ENCODE measurements around the gene TMEM63A.
A peak's percentile ranks its signal among the peaks of the same experiment; 100 is the strongest.

TMEM63A gene

GRCh38 chr1:225886159-225887029, 4.2 kb upstream of the TMEM63A start:
- DNase-seq = no peak
- Mint-ChIP-seq H3K27ac (no peak overlapping the region), H3K4me3 (no peak overlapping the region), H3K9me3 (no peaks in the 10 kb centered on the region), H3K4me1 (ENCODE audit: low read depth in 2 of 2) (peaks cover 7 to 17% of the 10 kb centered on the region in 2 donors), H3K27me3 (no peaks in the 10 kb centered on the region), H3K36me3 (ENCODE audit: insufficient read depth) (peaks cover 4% of the 10 kb centered on the region)
- ATAC-seq (replicated peaks) = no peak

DNA sequence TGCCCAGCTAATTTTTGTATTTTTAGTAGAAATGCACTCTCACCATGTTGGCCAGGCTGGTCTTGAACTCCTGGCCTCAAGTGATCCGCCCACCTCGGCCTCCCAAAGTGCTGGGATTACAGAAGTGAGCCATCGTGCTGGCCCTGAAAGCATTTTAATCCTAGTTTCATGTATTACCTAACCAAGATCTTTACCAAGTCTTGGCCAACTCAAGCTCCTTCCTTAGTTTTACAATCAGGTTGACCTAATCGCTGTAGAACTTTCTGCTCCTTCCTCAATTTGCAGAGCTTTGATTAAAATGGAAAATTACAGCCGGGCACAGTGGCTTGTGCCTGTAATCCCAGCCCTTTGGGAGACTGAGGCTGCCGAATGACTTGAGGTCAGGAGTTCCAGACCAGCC, 3.2 kb upstream of the TMEM63A start:
- Mint-ChIP-seq H3K27ac (no peak overlapping the region), H3K9me3 (no peaks in the 10 kb centered on the region), H3K4me3 (no peak overlapping the region), H3K27me3 (no peaks in the 10 kb centered on the region), H3K4me1 (ENCODE audit: low read depth in 2 of 2) (peaks cover 14 to 24% of the 10 kb centered on the region in 2 donors), H3K36me3 (ENCODE audit: insufficient read depth) (peaks cover 4% of the 10 kb centered on the region)
- ATAC-seq (replicated peaks) (no peak), DNase-seq (no peak)

- Mint-ChIP-seq H3K4me1 (ENCODE audit: low read depth in 2 of 2) (peaks cover 29 to 33% of the 10 kb centered on the region in 2 donors), H3K27me3 (no peaks in the 10 kb centered on the region), H3K9me3 (no peaks in the 10 kb centered on the region), H3K4me3 (peak overlapping the region; percentile 91 to 93), H3K27ac (peak overlapping the region; percentile 67 to 91), H3K36me3 (ENCODE audit: insufficient read depth) (peaks cover 7% of the 10 kb centered on the region)
- ATAC-seq (replicated peaks) = no peak
- no peak for DNase-seq
These were observed 1.6 kb upstream of the TMEM63A start for GRCh38 chr1:225883616-225884265.

DNA sequence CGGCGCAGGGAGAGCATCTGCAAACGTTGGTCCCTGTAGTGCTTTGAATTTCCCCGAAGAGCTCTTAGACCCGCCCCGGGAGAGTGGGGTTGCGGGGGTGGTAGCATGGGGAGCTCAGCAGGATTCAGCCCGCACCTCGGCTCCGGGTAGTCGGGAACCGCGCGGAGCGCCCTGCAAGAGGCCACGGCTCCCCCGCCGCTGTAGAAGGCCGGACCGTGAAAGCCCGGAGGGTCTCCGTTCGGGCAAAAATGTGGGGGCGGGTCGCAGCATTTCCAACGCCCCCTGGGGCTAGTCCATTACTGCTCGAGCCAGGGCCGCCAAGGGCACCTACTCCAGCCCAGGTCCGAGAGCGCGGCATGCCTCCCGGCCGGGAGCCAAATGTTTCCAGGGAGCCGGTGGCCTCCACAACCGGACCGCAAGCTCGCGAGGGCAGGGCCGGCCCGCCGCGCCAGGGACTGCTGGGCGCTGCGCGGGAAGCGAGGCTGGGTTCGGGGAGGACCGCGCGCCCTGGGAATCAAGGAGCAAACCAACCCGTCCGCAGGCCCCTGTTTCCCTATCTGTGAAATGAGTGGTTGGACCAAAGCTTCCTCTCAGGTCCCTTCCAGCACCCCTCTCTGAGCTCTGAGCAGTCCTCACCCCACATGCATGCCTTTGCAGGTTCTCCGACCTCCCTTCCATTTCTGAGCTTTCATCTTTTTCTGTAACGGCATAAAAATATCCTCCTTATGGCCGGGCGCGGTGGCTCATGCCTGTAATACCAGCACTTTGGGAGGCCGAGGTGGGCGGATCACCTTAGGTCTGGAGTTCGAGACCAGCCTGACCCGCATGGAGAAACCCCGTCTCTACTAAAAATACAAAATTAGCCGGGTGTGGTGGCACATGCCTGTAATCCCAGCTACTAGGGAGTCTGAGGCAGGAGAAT, 775 bp upstream of the TMEM63A start:
- Mint-ChIP-seq H3K4me1 (ENCODE audit: low read depth in 2 of 2) (peaks cover 36 to 41% of the 10 kb centered on the region in 2 donors), H3K27ac (peak overlapping the region; percentile 67 to 91), H3K9me3 (no peaks in the 10 kb centered on the region), H3K27me3 (no peaks in the 10 kb centered on the region), H3K4me3 (peak overlapping the region; percentile 91 to 93), H3K36me3 (ENCODE audit: insufficient read depth) (peaks cover 7% of the 10 kb centered on the region)
- DNase-seq (no peak), ATAC-seq (replicated peaks) (peak; percentile 40)

GRCh38 chr1:225881081-225881958, 860 bp downstream of the TMEM63A start:
- peaks cover 20% of the 10 kb centered on the region for H3K36me3 Mint-ChIP-seq (ENCODE audit: insufficient read depth)
- H3K27ac Mint-ChIP-seq = peak overlapping the region; percentile 67 to 91
- H3K27me3 Mint-ChIP-seq = no peaks in the 10 kb centered on the region
- H3K4me3 Mint-ChIP-seq = peak overlapping the region; percentile 91 to 93
- ATAC-seq (replicated peaks) (peak; percentile 45), DNase-seq (peak in 1 of 3 experiments; percentile 21)
- H3K9me3 Mint-ChIP-seq = no peaks in the 10 kb centered on the region
- H3K4me1 Mint-ChIP-seq (ENCODE audit: low read depth in 2 of 2) = peaks cover 47 to 52% of the 10 kb centered on the region in 2 donors

- H3K4me1 Mint-ChIP-seq (ENCODE audit: low read depth in 2 of 2) = peaks cover 52 to 59% of the 10 kb centered on the region in 2 donors
These were observed 1.5 kb downstream of the TMEM63A start for GRCh38 chr1:225880636-225881035.

DNA sequence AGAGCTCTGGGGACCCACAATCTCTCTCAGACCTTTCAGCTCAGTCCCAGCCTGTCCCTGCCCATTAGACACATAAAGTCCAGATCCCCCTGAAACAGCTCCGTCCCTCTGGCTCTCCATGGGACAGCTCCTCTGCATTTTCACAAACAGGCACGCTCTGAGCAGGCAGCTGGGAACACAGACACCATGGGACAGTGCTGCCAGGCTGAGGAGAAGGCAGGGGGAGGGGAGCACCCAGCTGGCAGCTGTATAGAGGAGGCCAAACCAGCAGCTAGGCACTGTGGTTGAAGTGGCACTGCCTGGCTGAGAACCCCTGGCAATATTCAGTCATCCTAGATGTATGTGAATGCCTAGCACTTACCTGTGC, 2.0 kb downstream of the TMEM63A start:
- Mint-ChIP-seq H3K9me3 (no peaks in the 10 kb centered on the region), H3K4me1 (ENCODE audit: low read depth in 2 of 2) (peaks cover 56 to 63% of the 10 kb centered on the region in 2 donors), H3K27ac (peak overlapping the region; percentile 67 to 91), H3K4me3 (peak overlapping the region; percentile 91 to 93), H3K27me3 (no peaks in the 10 kb centered on the region), H3K36me3 (ENCODE audit: insufficient read depth) (peaks cover 31% of the 10 kb centered on the region)
- ATAC-seq (replicated peaks) (no peak), DNase-seq (no peak)

More at GRCh38 chr1:225880636-225881035, 1.5 kb downstream of the TMEM63A start:
- H3K36me3 Mint-ChIP-seq (ENCODE audit: insufficient read depth) = peaks cover 27% of the 10 kb centered on the region
- peak overlapping the region; percentile 91 to 93 for H3K4me3 Mint-ChIP-seq
- no peaks in the 10 kb centered on the region for H3K27me3 Mint-ChIP-seq
- ATAC-seq (replicated peaks) (no peak), DNase-seq (no peak)
- peak overlapping the region; percentile 67 to 91 for H3K27ac Mint-ChIP-seq
- no peaks in the 10 kb centered on the region for H3K9me3 Mint-ChIP-seq

- DNase-seq (no peak), ATAC-seq (replicated peaks) (no peak)
- Mint-ChIP-seq H3K27ac (peak overlapping the region; percentile 67 to 91), H3K4me3 (peak overlapping the region; percentile 91 to 93), H3K27me3 (no peaks in the 10 kb centered on the region), H3K9me3 (no peaks in the 10 kb centered on the region), H3K4me1 (ENCODE audit: low read depth in 2 of 2) (peaks cover 58 to 63% of the 10 kb centered on the region in 2 donors), H3K36me3 (ENCODE audit: insufficient read depth) (peaks cover 37% of the 10 kb centered on the region)
These were observed 2.5 kb downstream of the TMEM63A start for GRCh38 chr1:225879521-225880221.

DNA sequence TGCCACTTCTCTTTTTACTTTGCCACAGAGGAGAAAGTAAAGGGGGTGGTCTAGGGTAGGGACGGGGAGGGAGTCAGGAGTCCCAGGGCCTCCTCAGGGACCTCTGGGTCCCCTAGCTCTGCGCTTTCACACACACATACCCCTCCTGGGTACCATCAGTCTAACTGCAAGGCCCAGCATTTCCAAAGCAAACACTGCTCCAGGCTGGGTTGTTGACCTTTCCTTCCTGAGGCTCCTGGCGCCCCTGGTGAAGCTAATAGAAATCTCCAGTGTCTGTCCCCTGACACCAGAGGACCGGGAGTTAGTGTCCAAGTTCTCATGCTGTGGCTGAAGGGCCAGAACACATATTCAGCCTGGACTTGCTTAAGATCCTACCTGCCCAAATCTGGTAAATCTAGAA, 3.9 kb downstream of the TMEM63A start:
- ATAC-seq (replicated peaks) (no peak), DNase-seq (no peak)
- Mint-ChIP-seq H3K4me1 (ENCODE audit: low read depth in 2 of 2) (peaks cover 57 to 67% of the 10 kb centered on the region in 2 donors), H3K27ac (peak overlapping the region; percentile 67 to 91), H3K27me3 (no peaks in the 10 kb centered on the region), H3K36me3 (ENCODE audit: insufficient read depth) (peaks cover 42% of the 10 kb centered on the region), H3K9me3 (no peaks in the 10 kb centered on the region), H3K4me3 (peak overlapping the region; percentile 91 to 93)

- Mint-ChIP-seq H3K36me3 (ENCODE audit: insufficient read depth) (peaks cover 47% of the 10 kb centered on the region), H3K4me3 (peak overlapping the region; percentile 51 to 91), H3K4me1 (ENCODE audit: low read depth in 2 of 2) (peaks cover 58 to 64% of the 10 kb centered on the region in 2 donors), H3K9me3 (no peaks in the 10 kb centered on the region), H3K27ac (peak overlapping the region; percentile 49 to 67), H3K27me3 (no peaks in the 10 kb centered on the region)
- ATAC-seq (replicated peaks) (no peak), DNase-seq (no peak)
These were observed 4.6 kb downstream of the TMEM63A start for GRCh38 chr1:225877580-225877979.

- DNase-seq = no peak
- Mint-ChIP-seq H3K4me3 (peak overlapping the region; percentile 51 to 91), H3K27me3 (no peaks in the 10 kb centered on the region), H3K9me3 (no peaks in the 10 kb centered on the region), H3K27ac (peak overlapping the region; percentile 49 to 67), H3K36me3 (ENCODE audit: insufficient read depth) (peaks cover 50% of the 10 kb centered on the region), H3K4me1 (ENCODE audit: low read depth in 2 of 2) (peaks cover 59 to 64% of the 10 kb centered on the region in 2 donors)
- no peak for ATAC-seq (replicated peaks)
These were observed 5.2 kb downstream of the TMEM63A start for GRCh38 chr1:225876900-225877510.

Data from effector memory CD8-positive, alpha-beta T cell (primary cell).